GM19240 (cell line): Measurements from ENCODE around the gene SF3B6.

Source experiments
- DNase-seq: peaks from one replicate; pipeline ENCODE4 v3.0.0; 2011; ENCODE audit warnings: low spot score; ENCODE audit not compliant: insufficient read length

SF3B6 gene

GRCh38 chr2:24021122-24021998, 54.8 kb downstream of the SF3B6 start:
- no peak for DNase-seq

GRCh38 chr2:24020244-24020643, 55.9 kb downstream of the SF3B6 start:
- no peak for DNase-seq

- DNase-seq = no peak
These were observed 56.4 kb downstream of the SF3B6 start for GRCh38 chr2:24019729-24020128.

DNA sequence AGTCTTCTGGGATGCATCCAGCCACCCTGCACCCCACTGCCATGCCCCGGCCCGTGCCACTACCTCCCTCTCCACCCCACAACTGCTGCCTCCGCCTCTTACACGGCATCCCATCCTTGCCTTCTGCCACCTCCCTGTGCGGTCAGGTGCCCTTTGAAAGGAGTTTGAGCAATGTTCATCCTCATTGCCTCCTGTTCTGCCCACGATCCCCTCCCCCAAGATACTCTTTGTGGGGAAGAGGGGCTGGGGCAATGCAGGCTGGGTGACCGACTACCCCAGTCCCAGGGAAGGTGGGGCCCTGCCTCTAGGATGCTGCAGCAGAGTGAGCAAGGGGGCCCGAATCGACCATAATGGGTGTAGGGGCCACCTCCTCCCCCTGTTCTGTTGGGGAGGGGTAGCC, 57.9 kb downstream of the SF3B6 start:
- no peak for DNase-seq

GRCh38 chr2:24017711-24018110, 58.4 kb downstream of the SF3B6 start:
- no peak for DNase-seq
